ENCODE results near the gene PHLDA3.

PHLDA3 gene

DNA sequence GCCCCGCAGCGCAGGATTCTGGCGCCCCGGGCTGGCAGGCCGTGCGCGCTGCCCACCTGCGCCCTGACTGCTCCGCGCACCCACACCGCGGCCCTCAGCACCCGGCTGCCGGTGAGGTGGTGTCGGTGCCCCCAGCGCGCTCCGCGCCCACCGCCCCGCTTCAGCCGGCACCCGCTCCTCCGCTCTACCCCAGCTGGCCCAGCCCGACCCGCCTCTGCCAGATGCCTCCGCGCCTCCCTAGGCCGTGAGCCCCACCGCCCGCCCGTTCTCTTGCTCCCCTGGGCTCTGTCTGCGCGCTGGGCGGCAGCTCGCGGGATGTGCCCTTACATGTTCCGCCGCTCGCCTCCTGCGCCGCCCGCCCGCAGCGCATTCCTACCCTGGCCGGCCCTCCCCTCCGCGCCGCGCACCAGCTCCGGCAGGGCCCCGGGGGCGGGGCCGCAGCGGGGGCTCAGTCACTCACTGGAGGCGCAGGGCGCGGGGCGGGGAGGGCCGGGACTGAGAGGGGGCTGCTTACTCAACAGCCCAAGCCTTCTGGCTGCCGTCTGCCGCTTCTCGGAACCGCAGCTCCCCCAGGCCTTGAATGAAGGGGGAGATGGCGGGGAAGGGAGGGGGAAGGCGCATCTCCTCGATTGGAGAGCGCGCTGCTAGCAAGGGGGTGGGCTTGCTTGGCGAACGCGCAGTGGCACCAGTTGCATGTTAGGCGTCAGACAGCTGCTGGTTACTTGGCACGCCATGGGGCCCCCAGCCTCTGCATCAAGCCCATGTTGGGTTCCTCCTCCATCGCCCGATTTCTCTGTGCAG is at the start of gene PHLDA3:
PHLDA3 (minus strand) TSS at position 345 of the 801 bp plus-strand sequence. CDS start 402 bp downstream, outside the sequence.
- TF ChIP-seq, protein P1, sequence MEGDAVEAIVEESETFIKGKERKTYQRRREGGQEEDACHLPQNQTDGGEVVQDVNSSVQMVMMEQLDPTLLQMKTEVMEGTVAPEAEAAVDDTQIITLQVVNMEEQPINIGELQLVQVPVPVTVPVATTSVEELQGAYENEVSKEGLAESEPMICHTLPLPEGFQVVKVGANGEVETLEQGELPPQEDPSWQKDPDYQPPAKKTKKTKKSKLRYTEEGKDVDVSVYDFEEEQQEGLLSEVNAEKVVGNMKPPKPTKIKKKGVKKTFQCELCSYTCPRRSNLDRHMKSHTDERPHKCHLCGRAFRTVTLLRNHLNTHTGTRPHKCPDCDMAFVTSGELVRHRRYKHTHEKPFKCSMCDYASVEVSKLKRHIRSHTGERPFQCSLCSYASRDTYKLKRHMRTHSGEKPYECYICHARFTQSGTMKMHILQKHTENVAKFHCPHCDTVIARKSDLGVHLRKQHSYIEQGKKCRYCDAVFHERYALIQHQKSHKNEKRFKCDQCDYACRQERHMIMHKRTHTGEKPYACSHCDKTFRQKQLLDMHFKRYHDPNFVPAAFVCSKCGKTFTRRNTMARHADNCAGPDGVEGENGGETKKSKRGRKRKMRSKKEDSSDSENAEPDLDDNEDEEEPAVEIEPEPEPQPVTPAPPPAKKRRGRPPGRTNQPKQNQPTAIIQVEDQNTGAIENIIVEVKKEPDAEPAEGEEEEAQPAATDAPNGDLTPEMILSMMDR (IDR thresholded peaks at IDR 0.05; ENCODE audit: low read depth, low read length) = no peak
- in situ Hi-C loops (cut with HindIII; ENCODE audit: low sequenced_read_pairs) = no loop called here
- DNase-seq (ENCODE audit: low read depth, low spot score) = peak; percentile 96
- peak within 1 kb of the TSS; percentile 74 for H3K4me3 ChIP-seq (ENCODE audit: low read depth, low read length)

DNA sequence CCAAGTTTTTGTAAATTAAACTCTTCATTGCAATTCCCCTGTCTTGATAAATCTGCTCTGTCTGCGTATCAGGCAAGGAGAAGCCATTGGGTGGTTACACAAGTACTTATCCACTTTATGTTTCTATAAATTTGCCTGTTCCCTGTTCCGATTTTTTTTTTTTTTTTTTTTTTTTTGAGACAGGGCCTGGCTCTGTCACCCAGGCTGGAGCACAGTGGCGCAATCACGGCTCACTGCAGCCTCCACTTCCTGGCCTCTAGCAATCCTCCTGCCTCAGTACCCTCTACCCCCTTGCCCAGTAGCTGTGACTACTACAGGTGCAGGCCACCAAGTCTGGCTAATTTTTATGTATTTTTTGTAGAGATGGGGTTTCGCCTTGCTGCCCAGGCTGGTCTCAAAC is 49.1 kb upstream of the PHLDA3 start:
- no peak for DNase-seq (ENCODE audit: low read depth, low spot score)
- in situ Hi-C loops (cut with HindIII; ENCODE audit: low sequenced_read_pairs) = no loop called here
- TF ChIP-seq, protein P1 (IDR thresholded peaks at IDR 0.05; ENCODE audit: low read depth, low read length) = no peak
- no peak overlapping the region for H3K4me3 ChIP-seq (ENCODE audit: low read depth, low read length)

DNA sequence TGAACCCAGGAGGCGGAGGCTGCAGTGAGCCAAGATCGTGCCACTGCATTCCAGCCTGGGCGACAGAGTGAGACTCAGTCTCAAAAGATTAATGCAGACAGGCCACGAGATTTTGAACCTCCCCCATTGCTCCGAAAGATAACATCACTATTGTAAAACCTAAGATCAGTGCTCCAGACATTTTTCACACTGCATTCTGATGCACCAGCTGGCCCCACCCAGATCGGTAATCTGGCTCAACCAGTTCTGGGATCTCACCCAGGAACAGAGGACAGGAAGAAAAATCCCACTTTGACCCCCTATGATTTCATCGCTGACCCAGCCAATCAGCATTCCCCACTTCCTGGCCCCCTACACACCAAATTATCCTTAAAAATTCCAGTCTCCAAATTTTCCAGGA is 48.6 kb upstream of the PHLDA3 start:
- H3K4me3 ChIP-seq (ENCODE audit: low read depth, low read length) = no peak overlapping the region
- TF ChIP-seq, protein P1 (IDR thresholded peaks at IDR 0.05; ENCODE audit: low read depth, low read length) = no peak
- no peak for DNase-seq (ENCODE audit: low read depth, low spot score)
- in situ Hi-C loops (cut with HindIII; ENCODE audit: low sequenced_read_pairs) = no loop called here

DNA sequence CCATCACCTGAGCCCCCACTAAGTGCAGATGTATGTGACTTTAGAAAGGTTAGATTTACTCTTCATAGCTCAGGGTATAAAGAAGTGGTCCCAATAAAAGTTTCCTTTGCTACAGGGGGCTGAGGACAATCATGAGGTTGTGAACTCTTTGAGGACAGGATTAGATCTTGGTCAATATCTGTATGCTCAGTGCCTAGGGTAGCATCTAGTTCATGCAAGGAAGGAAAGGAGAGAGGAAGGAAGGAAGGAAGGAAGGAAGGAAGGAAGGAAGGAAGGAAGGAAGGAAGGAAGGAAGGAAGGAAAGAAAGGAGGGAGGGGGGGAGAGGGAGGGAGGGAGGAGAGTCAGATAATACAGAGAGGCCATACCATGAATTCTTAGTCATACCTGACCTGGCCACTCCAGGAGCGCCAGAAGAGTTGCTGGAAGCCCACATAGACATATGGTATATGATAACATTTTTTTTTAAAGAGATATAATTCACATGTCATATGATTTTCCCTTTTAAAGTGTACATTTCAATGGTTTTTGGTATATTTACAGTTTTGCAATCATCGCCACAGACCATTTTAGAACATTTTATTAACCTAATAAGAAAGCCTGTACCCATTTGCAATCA is 47.6 kb upstream of the PHLDA3 start:
- in situ Hi-C loops (cut with HindIII; ENCODE audit: low sequenced_read_pairs) = no loop called here
- TF ChIP-seq, protein P1 (IDR thresholded peaks at IDR 0.05; ENCODE audit: low read depth, low read length) = no peak
- no peak for DNase-seq (ENCODE audit: low read depth, low spot score)
- H3K4me3 ChIP-seq (ENCODE audit: low read depth, low read length) = no peak overlapping the region

DNA sequence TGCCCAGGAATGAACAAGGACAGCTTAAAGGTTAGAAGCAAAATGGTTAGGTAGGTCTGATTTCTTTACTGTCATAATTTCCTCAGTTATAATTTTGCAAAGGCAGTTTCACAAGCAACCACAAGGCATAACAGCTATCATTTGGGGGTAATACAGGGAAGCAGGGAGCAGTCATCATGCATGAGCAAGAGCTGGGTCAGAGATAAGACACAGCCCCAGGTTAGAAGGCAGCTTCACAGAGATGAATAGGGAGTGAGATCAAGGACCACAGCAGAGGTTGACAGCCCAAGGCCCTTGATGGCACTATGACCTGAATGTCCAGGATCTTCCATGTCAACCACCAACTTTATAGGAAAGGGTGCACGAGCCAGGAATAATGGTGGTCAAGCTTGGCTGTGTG is 46.9 kb upstream of the PHLDA3 start:
- TF ChIP-seq, protein P1 (IDR thresholded peaks at IDR 0.05; ENCODE audit: low read depth, low read length) = no peak
- no peak for DNase-seq (ENCODE audit: low read depth, low spot score)
- H3K4me3 ChIP-seq (ENCODE audit: low read depth, low read length) = no peak overlapping the region
- in situ Hi-C loops (cut with HindIII; ENCODE audit: low sequenced_read_pairs) = no loop called here

DNA sequence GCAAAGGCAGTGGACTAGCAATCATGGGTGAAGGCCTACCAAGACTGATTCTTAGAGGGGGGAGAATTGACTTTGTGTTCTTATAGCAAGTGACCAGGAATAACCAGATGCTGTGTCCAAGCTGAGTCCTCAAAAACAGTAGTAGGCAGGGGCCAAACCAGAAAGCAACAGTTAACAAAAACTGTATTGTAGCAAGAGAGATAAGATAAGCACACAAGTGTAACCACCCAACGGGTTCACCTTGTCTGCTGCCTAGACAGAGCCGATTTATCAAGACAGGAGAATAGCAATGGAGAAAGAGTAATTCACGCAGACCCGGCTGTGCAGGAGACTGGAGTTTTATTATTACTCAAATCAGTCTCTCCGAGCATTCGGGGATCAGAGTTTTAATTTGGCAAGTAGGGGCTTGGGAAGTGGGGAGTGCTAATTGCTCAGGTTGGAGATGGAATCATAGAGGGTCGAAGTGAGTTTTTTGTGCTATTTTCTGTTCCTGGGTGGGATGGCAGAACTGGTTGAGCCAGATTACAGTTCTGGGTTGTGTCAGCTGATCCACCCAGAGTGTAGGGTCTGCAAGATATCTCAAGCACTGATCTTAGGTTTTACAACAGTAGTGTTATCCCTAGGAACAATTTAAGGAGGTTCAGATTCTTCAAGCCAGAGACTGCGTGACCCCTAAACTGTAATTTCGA is 46.2 kb upstream of the PHLDA3 start:
- TF ChIP-seq, protein P1 (IDR thresholded peaks at IDR 0.05; ENCODE audit: low read depth, low read length) = no peak
- in situ Hi-C loops (cut with HindIII; ENCODE audit: low sequenced_read_pairs) = no loop called here
- DNase-seq (ENCODE audit: low read depth, low spot score) = no peak
- H3K4me3 ChIP-seq (ENCODE audit: low read depth, low read length) = no peak overlapping the region

All from astrocyte of the spinal cord (primary cell).